PC-9 (cell line): Measurements from ENCODE around the gene ZNF423. TPM values are rescaled to one million over a fixed set of nuclear protein-coding genes. Genes with fewer than 3 reads are reported as not detected.

ENCODE experiments used
- BruUV-seq: library from RNA; stranded (reverse); fragments of 400-500 nt; replicated peaks from 2 replicates; lab custom pipeline; 2021; lab: Mats Ljungman, UMichigan
- CTCF ChIA-PET: fragments of 300-600 bp; sonication (Branson Sonifier 250); formaldehyde crosslinking; loops from one replicate; lab custom pipeline; 2022; ENCODE audit warnings: antibody characterized with exemption; lab: Charles Lee
- POLR2A ChIA-PET: fragments of 300-600 bp; sonication (Branson Sonifier 250); formaldehyde crosslinking; loops from one replicate; lab custom pipeline; 2022; ENCODE audit warnings: antibody characterized with exemption; ENCODE audit not compliant: unreplicated experiment; lab: Charles Lee
- DNase-seq, 2 experiments: peaks; one replicate each; pipeline versions ENCODE4 v3.0.0 to v3.0.0-alpha.2; 2015 to 2022; ENCODE audit warnings: mixed read lengths in 1 of 2
- H2AFZ ChIP-seq: fragments of 200-600 bp; sonication (generic); 2 replicates; pipeline ENCODE4 v1.8.1; 2017; ENCODE audit warnings: antibody characterized with exemption
- H3F3A ChIP-seq: fragments of 200-600 bp; sonication (generic); 2 replicates; pipeline ENCODE4 v1.8.1; 2017; ENCODE audit warnings: antibody characterized with exemption, mild to moderate bottlenecking, low read depth; ENCODE audit not compliant: insufficient read depth
- H3K27ac ChIP-seq: fragments of 200-600 bp; sonication (generic); 2 replicates; pipeline ENCODE4 v1.6.1; 2016; ENCODE audit warnings: mixed run types
- H3K27me3 ChIP-seq: fragments of 200-600 bp; sonication (generic); 2 replicates; pipeline ENCODE4 v1.6.1; 2016; ENCODE audit warnings: low read depth, mixed run types; ENCODE audit not compliant: insufficient read depth
- H3K36me3 ChIP-seq: fragments of 200-600 bp; sonication (generic); 2 replicates; pipeline ENCODE4 v1.6.1; 2016; ENCODE audit warnings: low read depth, mixed run types
- H3K4me1 ChIP-seq: fragments of 200-600 bp; sonication (generic); replicated peaks from 2 replicates; pipeline ENCODE4 v1.6.1; 2016; ENCODE audit warnings: mixed run types; ENCODE audit not compliant: insufficient read depth
- H3K4me2 ChIP-seq: fragments of 200-600 bp; sonication (generic); 2 replicates; pipeline ENCODE4 v1.6.1; 2017; ENCODE audit warnings: mixed run types
- H3K4me3 ChIP-seq: fragments of 200-600 bp; sonication (generic); 2 replicates; pipeline ENCODE4 v1.6.1; 2016; ENCODE audit warnings: mixed run types
- H3K79me2 ChIP-seq: fragments of 200-600 bp; sonication (generic); 2 replicates; pipeline ENCODE4 v1.6.1; 2017; ENCODE audit warnings: low read depth, mixed run types
- H3K9me2 ChIP-seq: fragments of 200-600 bp; sonication (generic); 2 replicates; pipeline ENCODE4 v1.8.1; 2017; ENCODE audit warnings: mild to moderate bottlenecking; ENCODE audit not compliant: insufficient read depth
- H3K9me3 ChIP-seq: fragments of 200-600 bp; sonication (generic); 2 replicates; pipeline ENCODE4 v1.8.1; 2016; ENCODE audit warnings: low read depth; ENCODE audit not compliant: insufficient read depth
- H4K20me1 ChIP-seq: fragments of 200-600 bp; sonication (generic); 2 replicates; pipeline ENCODE4 v1.8.1; 2017; ENCODE audit not compliant: insufficient read depth
- CTCF ChIP-seq: fragments of 200-600 bp; sonication (generic); conservative IDR thresholded peaks from 2 replicates; pipeline ENCODE4 v1.6.1; 2017; ENCODE audit warnings: mixed run types, antibody characterized with exemption, mild to moderate bottlenecking, moderate library complexity
- EZH2 ChIP-seq: fragments of 200-600 bp; sonication (generic); IDR thresholded peaks from 2 replicates; pipeline ENCODE4 v1.8.0; 2017; ENCODE audit warnings: antibody characterized with exemption, low read depth
- intact Hi-C: fragments of 100-400 bp; cut with micrococcal nuclease; formaldehyde crosslinking; loops from one replicate; pipeline ENCODE4 v1.10.0; 2022; ENCODE audit not compliant: unreplicated experiment
- total RNA-seq: library from RNA; stranded (reverse); gene quantifications from 2 replicates; pipeline ENCODE4 v1.2.3, GENCODE V29; 2021

The ZNF423 gene
- total RNA-seq, 1 experiment from 2014 or later = not detected

DNA sequence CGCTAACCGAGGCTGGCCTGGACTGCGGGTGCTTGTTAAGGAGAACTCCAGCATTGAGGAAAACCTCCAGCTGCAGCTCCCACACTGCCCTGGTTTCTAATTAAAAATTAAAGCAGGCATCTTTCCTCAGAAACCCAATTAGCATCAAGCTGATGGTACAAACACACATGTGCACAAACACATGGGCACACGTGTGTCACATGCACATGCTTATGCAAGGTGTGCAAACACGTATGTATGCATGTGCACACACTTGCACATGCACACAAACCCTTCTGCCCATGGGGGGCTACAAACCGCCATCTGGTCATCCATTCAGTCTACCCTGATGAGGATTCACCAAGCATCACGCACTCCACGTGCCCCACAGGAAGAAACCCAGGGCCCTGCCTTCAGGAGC is 182.5 kb downstream of the ZNF423 start:
- Histone ChIP-seq H2AFZ (no peak overlapping the region), H3K9me3 (no peaks in the 10 kb centered on the region), H3K4me2 (no peak overlapping the region), H4K20me1 (no peaks in the 10 kb centered on the region), H3K4me3 (no peak overlapping the region), H3F3A (no peaks in the 10 kb centered on the region), H3K27ac (no peak overlapping the region), H3K4me1 (no peaks in the 10 kb centered on the region), H3K27me3 (peaks cover 77% of the 10 kb centered on the region), H3K79me2 (no peaks in the 10 kb centered on the region), H3K9me2 (no peaks in the 10 kb centered on the region), H3K36me3 (no peaks in the 10 kb centered on the region)
- ChIA-PET POLR2A (no interaction called here), CTCF (no interaction called here)
- no peak for TF ChIP-seq CTCF
- no peak for TF ChIP-seq EZH2
- intact Hi-C loops = no loop called here
- no TSS peak for BruUV-seq
- no peak for DNase-seq

GRCh38 chr16:49672753-49673152 is 183.2 kb downstream of the ZNF423 start:
- Histone ChIP-seq H3K4me1 (no peaks in the 10 kb centered on the region), H3K9me3 (no peaks in the 10 kb centered on the region), H4K20me1 (no peaks in the 10 kb centered on the region), H3K4me2 (no peak overlapping the region), H3K36me3 (no peaks in the 10 kb centered on the region), H3K79me2 (no peaks in the 10 kb centered on the region), H3K27me3 (peaks cover 83% of the 10 kb centered on the region), H3F3A (no peaks in the 10 kb centered on the region), H2AFZ (no peak overlapping the region), H3K4me3 (no peak overlapping the region), H3K27ac (no peak overlapping the region), H3K9me2 (no peaks in the 10 kb centered on the region)
- DNase-seq = no peak
- ChIA-PET POLR2A (no interaction called here), CTCF (no interaction called here)
- intact Hi-C loops = no loop called here
- BruUV-seq = no TSS peak
- TF ChIP-seq CTCF (no peak), EZH2 (no peak)

- H4K20me1 ChIP-seq = no peaks in the 10 kb centered on the region
- TF ChIP-seq CTCF (no peak), EZH2 (no peak)
- intact Hi-C loops = no loop called here
- no peaks in the 10 kb centered on the region for H3K4me1 ChIP-seq
- H3K27ac ChIP-seq = no peak overlapping the region
- no peak for DNase-seq
- POLR2A ChIA-PET = no interaction called here
- H3K9me3 ChIP-seq = no peaks in the 10 kb centered on the region
- H3K4me3 ChIP-seq = no peak overlapping the region
- no peaks in the 10 kb centered on the region for H3K36me3 ChIP-seq
- CTCF ChIA-PET = no interaction called here
- H3K4me2 ChIP-seq = no peak overlapping the region
- H3K27me3 ChIP-seq = peaks cover 88% of the 10 kb centered on the region
- no peaks in the 10 kb centered on the region for H3K79me2 ChIP-seq
- H2AFZ ChIP-seq = no peak overlapping the region
- H3K9me2 ChIP-seq = no peaks in the 10 kb centered on the region
- BruUV-seq = no TSS peak
- no peaks in the 10 kb centered on the region for H3F3A ChIP-seq
Observed at GRCh38 chr16:49671333-49671732, 184.6 kb downstream of the ZNF423 start.
